SK-N-SH (cell line): Measurements from ENCODE around the gene FAM89B. TPM values are rescaled to one million over a fixed set of nuclear protein-coding genes. Genes with fewer than 3 reads are reported as not detected.

Experiments
- CTCF ChIA-PET: fragments of 300-600, 350-600 bp; formaldehyde crosslinking; extraction: SDS; loops from one replicate; lab custom pipeline; 2021; lab: Yijun Ruan, JAX
- POLR2A ChIA-PET: fragments of 350-600 bp; sonication (Branson Sonifier 250); formaldehyde crosslinking; extraction: SDS; loops from one replicate; lab custom pipeline; 2020; ENCODE audit warnings: antibody characterized with exemption, inconsistent platforms; lab: Yijun Ruan, JAX
- DNase-seq: peaks from one replicate; pipeline ENCODE4 v3.0.0; 2012
- H2AFZ ChIP-seq: fragments of 200-600 bp; sonication (generic); 2 replicates; pipeline ENCODE4 v1.8.1; 2016; ENCODE audit warnings: antibody characterized with exemption, mild to moderate bottlenecking, low read depth
- H3F3A ChIP-seq: fragments of 200-600 bp; sonication (generic); replicated peaks from 2 replicates; pipeline ENCODE3; 2016; ENCODE audit warnings: antibody characterized with exemption, mild to moderate bottlenecking; ENCODE audit not compliant: insufficient read depth
- H3K27ac ChIP-seq, 2 experiments: fragments of 200-500 bp in 1 of 2; fragments of 200-600 bp in 1 of 2; sonication (Bioruptor generic) in 1 of 2; sonication (generic), shearing (Covaris generic) in 1 of 2; 2 replicates each; pipeline versions ENCODE4 v1.5.1 to v1.6.1; 2014 to 2016; ENCODE audit warnings: low read depth in 2 of 2, inconsistent platforms in 1 of 2, low read length in 1 of 2, mild to moderate bottlenecking in 1 of 2, mixed read lengths in 1 of 2
- H3K27me3 ChIP-seq: fragments of 200-600 bp; sonication (generic), shearing (Covaris generic); 2 replicates; pipeline ENCODE4 v1.6.1; 2016; ENCODE audit warnings: mixed run types; ENCODE audit not compliant: insufficient read depth
- H3K36me3 ChIP-seq, 2 experiments: fragments of 200-500 bp in 1 of 2; fragments of 200-600 bp in 1 of 2; sonication (Bioruptor generic) in 1 of 2; sonication (generic) in 1 of 2; replicated peaks in 1 of 2; 2 replicates each; pipeline versions ENCODE3 to v1.5.1; 2014 to 2016; ENCODE audit warnings: low read length in 1 of 2, mild to moderate bottlenecking in 1 of 2; ENCODE audit not compliant: insufficient read depth in 2 of 2, control insufficient read depth in 1 of 2
- H3K4me1 ChIP-seq, 2 experiments: fragments of 200-500 bp in 1 of 2; fragments of 200-600 bp in 1 of 2; sonication (Bioruptor generic) in 1 of 2; sonication (generic), shearing (Covaris generic) in 1 of 2; 2 replicates each; pipeline versions ENCODE4 v1.5.1 to v1.6.1; 2014 to 2016; ENCODE audit warnings: low read depth in 1 of 2, low read length in 1 of 2, mixed run types in 1 of 2; ENCODE audit not compliant: insufficient read depth in 2 of 2, control insufficient read depth in 1 of 2
- H3K4me2 ChIP-seq: fragments of 200-600 bp; sonication (generic), shearing (Covaris generic); 2 replicates; pipeline ENCODE4 v1.6.1; 2017; ENCODE audit warnings: mixed run types
- H3K4me3 ChIP-seq, 2 experiments: fragments of 200-500 bp in 1 of 2; fragments of 200-600 bp in 1 of 2; sonication (Bioruptor generic) in 1 of 2; sonication (generic), shearing (Covaris generic) in 1 of 2; 2 replicates each; pipeline versions ENCODE4 v1.5.1 to v1.8.1; 2014 to 2016; ENCODE audit warnings: low read depth in 2 of 2, inconsistent platforms in 1 of 2, low read length in 1 of 2, mild to moderate bottlenecking in 1 of 2, mixed read lengths in 1 of 2, moderate library complexity in 1 of 2
- H3K79me2 ChIP-seq: fragments of 200-600 bp; sonication (generic); 2 replicates; pipeline ENCODE4 v1.8.1; 2017; ENCODE audit warnings: mild to moderate bottlenecking; ENCODE audit not compliant: insufficient read depth
- H3K9ac ChIP-seq: fragments of 200-600 bp; sonication (generic); 2 replicates; pipeline ENCODE4 v1.6.1; 2017; ENCODE audit warnings: mixed run types
- H3K9me2 ChIP-seq: fragments of 200-600 bp; sonication (generic); 2 replicates; pipeline ENCODE4 v1.6.1; 2017; ENCODE audit warnings: mixed run types
- H3K9me3 ChIP-seq: fragments of 200-600 bp; sonication (generic); 2 replicates; pipeline ENCODE4 v1.6.1; 2017; ENCODE audit warnings: mixed run types, mild to moderate bottlenecking, moderate library complexity
- H4K20me1 ChIP-seq: fragments of 200-600 bp; sonication (generic); 2 replicates; pipeline ENCODE4 v1.6.1; 2017; ENCODE audit warnings: mild to moderate bottlenecking, mixed run types; ENCODE audit not compliant: insufficient read depth
- EP300 ChIP-seq, 2 experiments: IDR thresholded peaks; 2 replicates each; pipeline versions ENCODE4 v1.4.0 to v1.6.1; 2012; ENCODE audit warnings: borderline replicate concordance in 1 of 2, low read depth in 1 of 2, low read length in 1 of 2
- EZH2phosphoT487 ChIP-seq: fragments of 200-600 bp; sonication (generic); IDR thresholded peaks from 2 replicates; pipeline ENCODE4 v1.6.1; 2017; ENCODE audit warnings: low read depth, mixed run types, mild to moderate bottlenecking, antibody characterized with exemption, moderate library complexity, borderline replicate concordance
- FOSL2 ChIP-seq: IDR thresholded peaks from 2 replicates; pipeline ENCODE4 v1.4.0; 2012; ENCODE audit warnings: low read depth, mild to moderate bottlenecking, moderate library complexity, borderline replicate concordance
- FOXM1 ChIP-seq: IDR thresholded peaks from 2 replicates; pipeline ENCODE4 v1.4.0; 2012; ENCODE audit warnings: low read depth, mild to moderate bottlenecking
- GATA2 ChIP-seq: sonication (generic); formaldehyde crosslinking; IDR thresholded peaks from 2 replicates; pipeline ENCODE4 v1.5.0; 2020; ENCODE audit warnings: mild to moderate bottlenecking, missing genetic modification reagents
- MAX ChIP-seq: IDR thresholded peaks from 2 replicates; pipeline ENCODE4 v1.4.0; 2012; ENCODE audit warnings: low read depth
- MEF2A ChIP-seq: IDR thresholded peaks from 2 replicates; pipeline ENCODE4 v1.4.0; 2012; ENCODE audit warnings: low read depth, borderline replicate concordance
- MXI1 ChIP-seq: IDR thresholded peaks from 2 replicates; pipeline ENCODE4 v1.6.1; 2012; ENCODE audit warnings: mild to moderate bottlenecking, low read depth, low read length, improper control_type of control experiment
- NFIC ChIP-seq: IDR thresholded peaks from 2 replicates; pipeline ENCODE4 v1.4.0; 2012; ENCODE audit warnings: borderline replicate concordance
- RCOR1 ChIP-seq: fragments of 150-350 bp; IDR thresholded peaks from 2 replicates; pipeline ENCODE4 v1.6.1; 2017; ENCODE audit warnings: antibody characterized with exemption, low read length
- REST ChIP-seq: IDR thresholded peaks from 2 replicates; pipeline ENCODE4 v1.6.1; 2012; ENCODE audit warnings: mild to moderate bottlenecking, low read depth, low read length, moderate library complexity
- RXRA ChIP-seq: IDR thresholded peaks from 2 replicates; pipeline ENCODE4 v1.4.0; 2012; ENCODE audit warnings: low read depth, mild to moderate bottlenecking, borderline replicate concordance
- TAF1 ChIP-seq: IDR thresholded peaks from 2 replicates; pipeline ENCODE4 v1.6.1; 2012; ENCODE audit warnings: low read depth, mild to moderate bottlenecking, low read length, moderate library complexity, borderline replicate concordance
- TEAD4 ChIP-seq: IDR thresholded peaks from 2 replicates; pipeline ENCODE4 v1.4.0; 2012; ENCODE audit warnings: mild to moderate bottlenecking, borderline replicate concordance; ENCODE audit not compliant: insufficient read depth
- USF2 ChIP-seq: fragments of 150-350 bp; IDR thresholded peaks from 2 replicates; pipeline ENCODE4 v1.6.1; 2017; ENCODE audit warnings: antibody characterized with exemption, low read length, low read depth, borderline replicate concordance
- YY1 ChIP-seq: IDR thresholded peaks from 2 replicates; pipeline ENCODE4 v1.4.0; 2012; ENCODE audit warnings: low read depth, mild to moderate bottlenecking
- WGBS: methylation state at CpG from one replicate; pipeline ENCODE4 v1.1.6; 2017; ENCODE audit warnings: low lambda C conversion rate; 5-methylcytosine and 5-hydroxymethylcytosine counted together
- polyA plus RNA-seq, 3 experiments: library from polyadenylated mRNA; depleted of rRNA; stranded (reverse); fragments of >200 nt; gene quantifications; 2 replicates each; pipeline ENCODE4 v1.2.3, GENCODE V29; 2012

Gene FAM89B
- polyA plus RNA-seq, 1 of the 3 experiments (the other 2 are of a cell fraction) = 65.3 TPM

- peak overlapping the region; percentile 97 for H3K27ac ChIP-seq
- no peaks in the 10 kb centered on the region for H3K9me2 ChIP-seq
- 3% methylated on average over 25 of the region's 47 CpGs for WGBS
- peak overlapping the region; percentile 65 to 85 for H3K4me3 ChIP-seq
- H2AFZ ChIP-seq = no peak overlapping the region
- peak overlapping the region; percentile 93 for H3K4me2 ChIP-seq
- DNase-seq = peak; percentile 85
- peak overlapping the region; percentile 87 for H3K9ac ChIP-seq
- no peak for TF ChIP-seq NFIC
- TF ChIP-seq EZH2phosphoT487 = no peak
- peak; percentile 20; the same call in 1 of the 2 replicates for TF ChIP-seq MXI1
- TF ChIP-seq RCOR1 = no peak
- peaks cover 46% of the 10 kb centered on the region for H3K79me2 ChIP-seq
- H3K9me3 ChIP-seq = no peaks in the 10 kb centered on the region
- H4K20me1 ChIP-seq = peaks cover 14% of the 10 kb centered on the region
- CTCF ChIA-PET = interaction anchor here (1.0 to 3.5 kb wide), 8 partner anchors 11 to 57 kb away, joined by 3 to 53 read pairs (median 5); partner anchors contain the start of genes MAP3K11 and ZNRD2
- peaks cover 47% of the 10 kb centered on the region for H3F3A ChIP-seq
- POLR2A ChIA-PET = no interaction called here
- peaks cover 3 to 10% of the 10 kb centered on the region in 2 experiments for H3K36me3 ChIP-seq
- peaks cover 53 to 67% of the 10 kb centered on the region in 2 experiments for H3K4me1 ChIP-seq
- H3K27me3 ChIP-seq = no peaks in the 10 kb centered on the region
Measured at GRCh38 chr11:65557280-65558001, 14.9 kb upstream of the FAM89B start.

- Histone ChIP-seq H3K27me3 (no peaks in the 10 kb centered on the region), H3K4me2 (peak within 1 kb of the TSS; percentile 93), H3K36me3 (peaks cover 0 to 4% of the 10 kb centered on the region in 2 experiments), H3K79me2 (peaks cover 46% of the 10 kb centered on the region), H3K9me3 (no peaks in the 10 kb centered on the region), H3K27ac (peak within 1 kb of the TSS; percentile 97), H3K4me1 (peaks cover 53 to 67% of the 10 kb centered on the region in 2 experiments), H3F3A (peaks cover 51% of the 10 kb centered on the region), H4K20me1 (peaks cover 14% of the 10 kb centered on the region), H2AFZ (0 out of 2 replicates have a peak within 1 kb of the TSS, but pooled peaks have one; percentile 37), H3K4me3 (peak within 1 kb of the TSS; percentile 65 to 85), H3K9ac (peak within 1 kb of the TSS; percentile 87), H3K9me2 (no peaks in the 10 kb centered on the region)
- ChIA-PET CTCF (interaction anchor here (1.1 to 6.4 kb wide), 5 partner anchors 11 to 35 kb away, joined by 3 to 69 read pairs (median 53); partner anchors contain the start of genes FAM89B and ZNRD2), POLR2A (interaction anchor here (1.0 to 3.3 kb wide), 5 partner anchors 12 to 59 kb away, joined by 3 to 12 read pairs (median 3); partner anchors contain the start of genes FAM89B, MALAT1 and ZNRD2)
- DNase-seq = peak; percentile 90
- whole genome bisulfite sequencing = under 1% methylated on average over 47 of the region's 79 CpGs
- TF ChIP-seq MEF2A (no peak), FOSL2 (no peak), YY1 (no peak), MAX (peak; percentile 47), TEAD4 (0 out of 2 replicates have a peak, but pooled peaks have one; percentile 37), RXRA (peak; percentile 44; the same call in 1 of the 2 replicates), GATA2 (CRISPR knock-in tag) (no peak), FOXM1 (no peak), USF2 (no peak), REST (no peak), TAF1 (peak; percentile 21; the same call in 1 of the 2 replicates), EP300 (IDR thresholded peaks at IDR 0.05; ENCODE audit: borderline replicate concordance in 1 of 2, low read depth in 1 of 2, low read length in 1 of 2) (peak in 1 of 2 experiments; percentile 50; a peak in 1 of 4 replicates), NFIC (peak; percentile 95)
Measured at GRCh38 chr11:65558002-65558929, 14.1 kb upstream of the FAM89B start, which contains the start of gene LTBP3. LTBP3 (minus strand) TSS chr11:65558359; CDS start chr11:65557959, 400 bp downstream.
